ENCODE data around the gene C19orf67.
A peak's percentile ranks its signal among the peaks of the same experiment; 100 is the strongest.
"Not testable (repeated sequence)": the region's sequence is repeated elsewhere in the genome, so short reads cannot be mapped to it uniquely, and the experiment has no call there.

Gene C19orf67

GRCh38 chr19:14051980-14052379 lies 33.6 kb downstream of the C19orf67 start:
- no peak overlapping the region for H3K4me3 ChIP-seq (ENCODE audit: low read length)
- DNase-seq (ENCODE audit: low read depth): no peak
- TF ChIP-seq, protein P1, sequence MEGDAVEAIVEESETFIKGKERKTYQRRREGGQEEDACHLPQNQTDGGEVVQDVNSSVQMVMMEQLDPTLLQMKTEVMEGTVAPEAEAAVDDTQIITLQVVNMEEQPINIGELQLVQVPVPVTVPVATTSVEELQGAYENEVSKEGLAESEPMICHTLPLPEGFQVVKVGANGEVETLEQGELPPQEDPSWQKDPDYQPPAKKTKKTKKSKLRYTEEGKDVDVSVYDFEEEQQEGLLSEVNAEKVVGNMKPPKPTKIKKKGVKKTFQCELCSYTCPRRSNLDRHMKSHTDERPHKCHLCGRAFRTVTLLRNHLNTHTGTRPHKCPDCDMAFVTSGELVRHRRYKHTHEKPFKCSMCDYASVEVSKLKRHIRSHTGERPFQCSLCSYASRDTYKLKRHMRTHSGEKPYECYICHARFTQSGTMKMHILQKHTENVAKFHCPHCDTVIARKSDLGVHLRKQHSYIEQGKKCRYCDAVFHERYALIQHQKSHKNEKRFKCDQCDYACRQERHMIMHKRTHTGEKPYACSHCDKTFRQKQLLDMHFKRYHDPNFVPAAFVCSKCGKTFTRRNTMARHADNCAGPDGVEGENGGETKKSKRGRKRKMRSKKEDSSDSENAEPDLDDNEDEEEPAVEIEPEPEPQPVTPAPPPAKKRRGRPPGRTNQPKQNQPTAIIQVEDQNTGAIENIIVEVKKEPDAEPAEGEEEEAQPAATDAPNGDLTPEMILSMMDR (IDR thresholded peaks at IDR 0.05; ENCODE audit: insufficient read depth, low read depth, low read length, missing control alignments): no peak

GRCh38 chr19:14050961-14051360 lies 34.6 kb downstream of the C19orf67 start:
- DNase-seq (ENCODE audit: low read depth); H3K4me3 ChIP-seq (ENCODE audit: low read length): not testable (repeated sequence)

- DNase-seq (ENCODE audit: low read depth): no peak
- TF ChIP-seq, protein P1 (IDR thresholded peaks at IDR 0.05; ENCODE audit: insufficient read depth, low read depth, low read length, missing control alignments): no peak
- H3K4me3 ChIP-seq (ENCODE audit: low read length): no peak overlapping the region
Observed at GRCh38 chr19:14050512-14050911, 35.1 kb downstream of the C19orf67 start.

GRCh38 chr19:14048443-14049153 lies 37.0 kb downstream of the C19orf67 start:
- no peak overlapping the region for H3K4me3 ChIP-seq (ENCODE audit: low read length)
- peak; percentile 25 for DNase-seq (ENCODE audit: low read depth)
- TF ChIP-seq, protein P1 (IDR thresholded peaks at IDR 0.05; ENCODE audit: insufficient read depth, low read depth, low read length, missing control alignments): peak; percentile 83

DNA sequence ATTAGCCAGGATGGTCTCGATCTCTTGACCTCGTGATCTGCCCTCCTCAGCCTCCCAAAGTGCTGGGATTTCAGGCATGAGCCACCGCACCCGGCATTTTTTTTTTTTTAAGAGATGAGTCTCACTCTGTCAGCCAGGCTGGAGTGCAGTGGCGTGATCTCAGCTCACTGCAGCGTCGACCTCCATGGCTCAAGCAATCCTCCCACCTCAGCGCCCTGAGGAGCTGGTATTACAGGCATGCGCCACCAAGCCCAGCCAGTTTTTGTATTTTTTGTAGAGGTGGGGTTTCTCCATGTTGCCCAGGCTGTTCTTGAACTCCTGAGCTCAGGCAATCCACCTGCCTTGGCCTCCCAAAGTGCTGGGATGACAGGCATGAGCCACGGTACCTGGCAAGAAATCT lies 37.7 kb downstream of the C19orf67 start:
- DNase-seq (ENCODE audit: low read depth); H3K4me3 ChIP-seq (ENCODE audit: low read length): not testable (repeated sequence)

- TF ChIP-seq, protein P1 (IDR thresholded peaks at IDR 0.05; ENCODE audit: insufficient read depth, low read depth, low read length, missing control alignments): peak; percentile 59
- peak; percentile 71 for DNase-seq (ENCODE audit: low read depth)
- H3K4me3 ChIP-seq (ENCODE audit: low read length): not testable (repeated sequence)
Observed at GRCh38 chr19:14042659-14043608, 42.6 kb downstream of the C19orf67 start.

DNA sequence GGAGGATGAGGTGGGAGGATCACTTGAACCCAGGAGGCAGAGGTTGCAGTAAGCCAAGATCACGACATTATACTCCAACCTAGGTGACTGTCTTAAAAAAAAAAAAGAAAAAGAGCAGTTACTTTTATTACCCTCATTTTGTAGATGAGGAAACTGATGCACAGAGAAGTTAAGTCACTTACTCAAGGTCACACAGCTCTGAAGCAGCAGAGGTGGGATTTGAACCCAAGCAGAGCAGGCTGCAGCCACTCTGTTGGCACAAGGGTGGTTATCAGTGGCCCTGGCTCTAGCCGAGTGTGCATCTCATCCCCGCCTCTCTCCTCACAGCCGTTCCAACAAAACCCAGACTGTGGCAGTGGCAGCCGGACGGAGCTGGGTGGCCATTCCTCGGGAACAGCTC lies 46.4 kb downstream of the C19orf67 start:
- no peak for DNase-seq (ENCODE audit: low read depth)
- no peak overlapping the region for H3K4me3 ChIP-seq (ENCODE audit: low read length)
- TF ChIP-seq, protein P1 (IDR thresholded peaks at IDR 0.05; ENCODE audit: insufficient read depth, low read depth, low read length, missing control alignments): no peak
